Stimulated activated naive CD8-positive, alpha-beta T cell treated with anti-CD3 and anti-CD28 coated beads, Interleukin-15, Interleukin-2, amounts not matched to agents 100 ng/mL and 50 ng/mL, for 24 hours (primary cell): Measurements from ENCODE around the gene PATJ.
"Not testable (repeated sequence)": the region's sequence is repeated elsewhere in the genome, so short reads cannot be mapped to it uniquely, and the experiment has no call there.

Experiments
- H3K27ac Mint-ChIP-seq: one replicate; pipeline ENCODE4 v1.8.0; 2021; ENCODE audit warnings: mild to moderate bottlenecking, mixed read lengths
- H3K27me3 Mint-ChIP-seq: one replicate; pipeline ENCODE4 v1.8.0; 2021; ENCODE audit warnings: mixed read lengths
- H3K36me3 Mint-ChIP-seq: one replicate; pipeline ENCODE4 v1.8.0; 2021; ENCODE audit warnings: low read depth, mixed read lengths
- H3K4me1 Mint-ChIP-seq: one replicate; pipeline ENCODE4 v1.8.0; 2021; ENCODE audit warnings: low read depth, mixed read lengths
- H3K4me3 Mint-ChIP-seq: one replicate; pipeline ENCODE4 v1.8.0; 2021; ENCODE audit warnings: mild to moderate bottlenecking, mixed read lengths
- H3K9me3 Mint-ChIP-seq: one replicate; pipeline ENCODE4 v1.8.0; 2021; ENCODE audit warnings: mixed read lengths

PATJ gene

GRCh38 chr1:62210960-62211359 is 468.7 kb downstream of the PATJ start:
- no peak overlapping the region for H3K27ac Mint-ChIP-seq
- peaks cover 11% of the 10 kb centered on the region for H3K27me3 Mint-ChIP-seq
- H3K4me3 Mint-ChIP-seq, result no peak overlapping the region
- H3K4me1 Mint-ChIP-seq, result no peaks in the 10 kb centered on the region
- H3K9me3 Mint-ChIP-seq, result peaks cover 23% of the 10 kb centered on the region
- H3K36me3 Mint-ChIP-seq, result peaks cover 4% of the 10 kb centered on the region

- no peaks in the 10 kb centered on the region for H3K4me1 Mint-ChIP-seq
- H3K36me3 Mint-ChIP-seq, result no peaks in the 10 kb centered on the region
- peaks cover 4% of the 10 kb centered on the region for H3K27me3 Mint-ChIP-seq
- no peak overlapping the region for H3K27ac Mint-ChIP-seq
- H3K9me3 Mint-ChIP-seq, result peaks cover 17% of the 10 kb centered on the region
- no peak overlapping the region for H3K4me3 Mint-ChIP-seq
These were observed 470.1 kb downstream of the PATJ start for GRCh38 chr1:62212411-62212810.

GRCh38 chr1:62213075-62213914 is 471.0 kb downstream of the PATJ start:
- H3K36me3 Mint-ChIP-seq, result no peaks in the 10 kb centered on the region
- H3K27me3 Mint-ChIP-seq, result peaks cover 4% of the 10 kb centered on the region
- H3K4me1 Mint-ChIP-seq, result no peaks in the 10 kb centered on the region
- no peak overlapping the region for H3K27ac Mint-ChIP-seq
- no peak overlapping the region for H3K4me3 Mint-ChIP-seq
- H3K9me3 Mint-ChIP-seq, result peaks cover 17% of the 10 kb centered on the region

DNA sequence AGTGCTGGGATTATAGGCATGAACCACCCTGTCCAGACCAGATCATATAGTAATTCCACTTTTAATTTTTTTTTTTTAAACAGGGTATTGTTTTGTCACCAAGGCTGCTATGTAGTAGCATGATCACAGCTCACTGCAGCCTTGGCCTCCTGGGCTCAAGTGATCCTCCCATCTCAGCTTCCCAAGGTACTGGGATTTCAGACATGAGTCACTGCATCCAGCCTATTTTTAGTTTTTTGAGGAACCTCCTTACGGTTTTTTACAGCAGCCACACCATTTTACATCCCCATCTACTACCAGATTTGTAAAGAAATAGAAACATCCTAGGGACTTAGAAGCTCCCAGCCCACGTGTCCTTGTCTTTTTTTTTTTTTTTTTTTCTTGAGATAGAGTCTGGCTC is 476.3 kb downstream of the PATJ start:
- Mint-ChIP-seq H3K27me3 (no peaks in the 10 kb centered on the region), H3K27ac (no peak overlapping the region), H3K36me3 (no peaks in the 10 kb centered on the region), H3K4me1 (no peaks in the 10 kb centered on the region), H3K4me3 (no peak overlapping the region), H3K9me3 (no peaks in the 10 kb centered on the region)

GRCh38 chr1:62220456-62220855 is 478.2 kb downstream of the PATJ start:
- not testable (repeated sequence) for H3K4me3 Mint-ChIP-seq, H3K27ac Mint-ChIP-seq, H3K36me3 Mint-ChIP-seq, H3K27me3 Mint-ChIP-seq, H3K9me3 Mint-ChIP-seq, H3K4me1 Mint-ChIP-seq

DNA sequence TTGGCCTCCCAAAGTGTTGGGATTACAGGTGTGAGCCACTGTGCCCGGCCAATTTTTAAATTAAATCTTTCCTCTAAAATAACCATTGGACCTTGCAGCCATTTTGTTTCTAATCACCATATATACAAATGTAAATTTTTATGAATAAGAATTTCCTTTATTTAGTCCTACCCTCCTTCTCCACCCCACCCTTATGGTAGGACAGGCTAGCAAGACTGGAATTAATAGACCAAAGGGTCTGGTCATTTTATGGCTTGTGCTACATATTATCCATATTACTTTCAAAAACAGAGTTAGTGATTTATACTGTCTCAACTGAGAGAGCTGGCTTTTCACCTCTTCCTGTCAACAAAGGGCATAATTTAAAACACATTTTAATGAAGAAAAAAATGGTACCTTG is 478.9 kb downstream of the PATJ start:
- no peaks in the 10 kb centered on the region for H3K4me1 Mint-ChIP-seq
- H3K36me3 Mint-ChIP-seq, result no peaks in the 10 kb centered on the region
- H3K4me3 Mint-ChIP-seq, result no peak overlapping the region
- H3K27me3 Mint-ChIP-seq, result no peaks in the 10 kb centered on the region
- H3K9me3 Mint-ChIP-seq, result no peaks in the 10 kb centered on the region
- H3K27ac Mint-ChIP-seq, result no peak overlapping the region

GRCh38 chr1:62222321-62222720 is 480.0 kb downstream of the PATJ start:
- H3K4me3 Mint-ChIP-seq, result no peak overlapping the region
- no peak overlapping the region for H3K27ac Mint-ChIP-seq
- H3K27me3 Mint-ChIP-seq, result no peaks in the 10 kb centered on the region
- no peaks in the 10 kb centered on the region for H3K36me3 Mint-ChIP-seq
- no peaks in the 10 kb centered on the region for H3K4me1 Mint-ChIP-seq
- H3K9me3 Mint-ChIP-seq, result no peaks in the 10 kb centered on the region

DNA sequence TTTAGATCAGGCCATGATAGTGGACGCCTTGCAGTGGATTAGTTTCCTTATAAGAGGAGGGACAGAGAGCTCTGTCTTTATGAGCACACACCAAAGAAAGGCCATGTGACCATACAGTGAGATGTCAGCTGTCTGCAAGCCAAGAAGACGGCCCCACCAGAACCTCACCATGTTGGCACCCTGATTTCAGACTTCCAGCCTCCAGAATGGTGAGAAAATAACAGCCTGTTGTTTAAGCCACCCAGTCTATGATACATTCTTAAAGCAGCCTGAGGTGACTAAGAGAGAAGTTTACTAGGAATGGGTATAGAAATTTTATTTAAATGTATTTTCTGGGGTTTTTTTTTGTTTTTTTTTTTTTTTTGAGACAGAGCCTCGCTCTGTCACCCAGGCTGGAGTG is 481.9 kb downstream of the PATJ start:
- Mint-ChIP-seq H3K27me3 (no peaks in the 10 kb centered on the region), H3K4me3 (no peak overlapping the region), H3K9me3 (no peaks in the 10 kb centered on the region), H3K4me1 (no peaks in the 10 kb centered on the region), H3K27ac (no peak overlapping the region), H3K36me3 (no peaks in the 10 kb centered on the region)

GRCh38 chr1:62227496-62227895 is 485.2 kb downstream of the PATJ start:
- H3K27ac Mint-ChIP-seq, result no peak overlapping the region
- no peaks in the 10 kb centered on the region for H3K36me3 Mint-ChIP-seq
- H3K9me3 Mint-ChIP-seq, result no peaks in the 10 kb centered on the region
- no peak overlapping the region for H3K4me3 Mint-ChIP-seq
- H3K27me3 Mint-ChIP-seq, result peaks cover 4% of the 10 kb centered on the region
- no peaks in the 10 kb centered on the region for H3K4me1 Mint-ChIP-seq
